WTC11 (cell line): ENCODE data around the gene GREM1.

Experiments
- CBFB ChIP-seq: sonication (generic); formaldehyde crosslinking; IDR thresholded peaks from 2 replicates; pipeline ENCODE4 v1.8.1; 2022; ENCODE audit warnings: mild to moderate bottlenecking, low read depth, missing genetic modification reagents
- JUN ChIP-seq: sonication (generic); formaldehyde crosslinking; IDR thresholded peaks from 2 replicates; pipeline ENCODE4 v1.8.0; 2023; ENCODE audit warnings: mild to moderate bottlenecking, missing genetic modification reagents
- TCF7 ChIP-seq: sonication (generic); formaldehyde crosslinking; IDR thresholded peaks from 2 replicates; pipeline ENCODE4 v1.8.0; 2022; ENCODE audit warnings: mild to moderate bottlenecking, low read depth, missing genetic modification reagents, moderate library complexity
- ZNF263 ChIP-seq: sonication (generic); formaldehyde crosslinking; IDR thresholded peaks from 2 replicates; pipeline ENCODE4 v1.8.1; 2022; ENCODE audit warnings: low read depth, mild to moderate bottlenecking, moderate library complexity, missing genetic modification reagents
- TF ChIP-seq, protein P1 (sequence below): fragments of 200-600 bp; IDR thresholded peaks from 2 replicates; pipeline ENCODE4 v1.8.0; 2022; ENCODE audit warnings: antibody characterized with exemption
- TF ChIP-seq, protein P2 (sequence below): sonication (generic); formaldehyde crosslinking; IDR thresholded peaks from 2 replicates; pipeline ENCODE4 v1.8.1; 2023; ENCODE audit warnings: mild to moderate bottlenecking, missing genetic modification reagents, moderate library complexity

- TF ChIP-seq, protein P1, sequence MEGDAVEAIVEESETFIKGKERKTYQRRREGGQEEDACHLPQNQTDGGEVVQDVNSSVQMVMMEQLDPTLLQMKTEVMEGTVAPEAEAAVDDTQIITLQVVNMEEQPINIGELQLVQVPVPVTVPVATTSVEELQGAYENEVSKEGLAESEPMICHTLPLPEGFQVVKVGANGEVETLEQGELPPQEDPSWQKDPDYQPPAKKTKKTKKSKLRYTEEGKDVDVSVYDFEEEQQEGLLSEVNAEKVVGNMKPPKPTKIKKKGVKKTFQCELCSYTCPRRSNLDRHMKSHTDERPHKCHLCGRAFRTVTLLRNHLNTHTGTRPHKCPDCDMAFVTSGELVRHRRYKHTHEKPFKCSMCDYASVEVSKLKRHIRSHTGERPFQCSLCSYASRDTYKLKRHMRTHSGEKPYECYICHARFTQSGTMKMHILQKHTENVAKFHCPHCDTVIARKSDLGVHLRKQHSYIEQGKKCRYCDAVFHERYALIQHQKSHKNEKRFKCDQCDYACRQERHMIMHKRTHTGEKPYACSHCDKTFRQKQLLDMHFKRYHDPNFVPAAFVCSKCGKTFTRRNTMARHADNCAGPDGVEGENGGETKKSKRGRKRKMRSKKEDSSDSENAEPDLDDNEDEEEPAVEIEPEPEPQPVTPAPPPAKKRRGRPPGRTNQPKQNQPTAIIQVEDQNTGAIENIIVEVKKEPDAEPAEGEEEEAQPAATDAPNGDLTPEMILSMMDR = no peak
- TF ChIP-seq TCF7 (CRISPR knock-in tag) = no peak
- no peak for TF ChIP-seq JUN (CRISPR knock-in tag)
- TF ChIP-seq CBFB = no peak
- TF ChIP-seq, protein P2, sequence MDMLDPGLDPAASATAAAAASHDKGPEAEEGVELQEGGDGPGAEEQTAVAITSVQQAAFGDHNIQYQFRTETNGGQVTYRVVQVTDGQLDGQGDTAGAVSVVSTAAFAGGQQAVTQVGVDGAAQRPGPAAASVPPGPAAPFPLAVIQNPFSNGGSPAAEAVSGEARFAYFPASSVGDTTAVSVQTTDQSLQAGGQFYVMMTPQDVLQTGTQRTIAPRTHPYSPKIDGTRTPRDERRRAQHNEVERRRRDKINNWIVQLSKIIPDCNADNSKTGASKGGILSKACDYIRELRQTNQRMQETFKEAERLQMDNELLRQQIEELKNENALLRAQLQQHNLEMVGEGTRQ (CRISPR knock-in tag) = no peak
- no peak for TF ChIP-seq ZNF263
These were observed 14.9 kb downstream of the GREM1 start for GRCh38 chr15:32732574-32733157.
